HepG2 (cell line): ENCODE results near the gene PRR22. TPM values are rescaled to one million over a fixed set of nuclear protein-coding genes. Genes with fewer than 3 reads are reported as not detected.

Source experiments
- ATAC-seq: fragments of 200-7000 bp; cut with Tn5 transposase; 3 replicates; pipeline ENCODE4 v1.9.1; 2020; ENCODE audit warnings: mild to moderate bottlenecking, moderate library complexity
- Bru-seq: library from RNA; stranded (reverse); fragments of 400-500 nt; gene quantifications from one replicate; lab custom pipeline; 2021; lab: Mats Ljungman, UMichigan
- BruChase-seq, 2 experiments: library from RNA; stranded (reverse); fragments of 400-500 nt; gene quantifications; one replicate each; lab custom pipeline; 2021; lab: Mats Ljungman, UMichigan
- BruUV-seq: library from RNA; stranded (reverse); fragments of 400-500 nt; replicated peaks from 2 replicates; lab custom pipeline; 2021; lab: Mats Ljungman, UMichigan
- CTCF ChIA-PET: fragments of 300-600 bp; formaldehyde crosslinking; extraction: SDS; loops from one replicate; lab custom pipeline; 2021; ENCODE audit warnings: low total read pairs, inconsistent platforms, low intra/inter-chr PET ratio; lab: Yijun Ruan, JAX
- POLR2A ChIA-PET: fragments of 350-600 bp; sonication (Branson Sonifier 250); formaldehyde crosslinking; loops from one replicate; lab custom pipeline; 2020; ENCODE audit warnings: antibody characterized with exemption, inconsistent platforms; lab: Yijun Ruan, JAX
- DNase-seq: peaks from one replicate; pipeline ENCODE4 v3.0.0-alpha.2; 2015; ENCODE audit warnings: low spot score
- FAIRE-seq: peaks from 3 replicates; lab custom pipeline; 2011; peaks lifted over from hg19 to GRCh38; lab: Jason Lieb, UNC
- H2AFZ ChIP-seq: one replicate; pipeline ENCODE4 v1.6.1; 2011; ENCODE audit warnings: low read length, inconsistent platforms
- H3K27ac ChIP-seq: fragments of 300-600 bp; 3 replicates; pipeline ENCODE4 v1.8.0; 2011; ENCODE audit warnings: mixed run types, mild to moderate bottlenecking, mixed read lengths, low read length, inconsistent platforms; ENCODE audit not compliant: insufficient read depth; ENCODE audit errors: extremely low read length
- H3K27me3 ChIP-seq, 2 experiments: fragments of 200-600 bp in 1 of 2; 2 replicates in 1 of 2; 3 replicates in 1 of 2; pipeline versions ENCODE4 v1.6.0 to v1.8.0; 2011; ENCODE audit warnings: low read length in 2 of 2, mild to moderate bottlenecking in 2 of 2, moderate library complexity in 2 of 2, inconsistent platforms in 1 of 2; ENCODE audit not compliant: insufficient read depth in 2 of 2, control insufficient read depth in 1 of 2
- H3K36me3 ChIP-seq, 2 experiments: fragments of 200-600 bp in 1 of 2; replicated peaks in 1 of 2; 2 replicates in 1 of 2; 3 replicates in 1 of 2; pipeline versions ENCODE4 v1.5.1 to v1.8.0; 2011; ENCODE audit warnings: low read length in 2 of 2, inconsistent platforms in 1 of 2; ENCODE audit not compliant: insufficient read depth in 2 of 2, control insufficient read depth in 1 of 2
- H3K4me1 ChIP-seq: 2 replicates; pipeline ENCODE4 v1.5.1; 2012; ENCODE audit warnings: low read length, inconsistent platforms; ENCODE audit not compliant: insufficient read depth
- H3K4me2 ChIP-seq: 2 replicates; pipeline ENCODE4 v1.6.0; 2011; ENCODE audit warnings: low read depth, low read length, inconsistent platforms
- H3K4me3 ChIP-seq, 3 experiments: fragments of 200-600 bp in 1 of 3; sonication (generic), shearing (Covaris generic) in 1 of 3; replicated peaks in 1 of 3; 2 replicates each; pipeline ENCODE4 v1.5.1; 2011 to 2016; ENCODE audit warnings: low read length in 3 of 3, inconsistent platforms in 2 of 3, low read depth in 2 of 3, mild to moderate bottlenecking in 2 of 3, control low read depth in 1 of 3, mixed read lengths in 1 of 3; ENCODE audit not compliant: insufficient read depth in 1 of 3
- H3K79me2 ChIP-seq: one replicate; pipeline ENCODE4 v1.6.1; 2011; ENCODE audit warnings: low read length, inconsistent platforms; ENCODE audit not compliant: insufficient read depth
- H3K9ac ChIP-seq: 2 replicates; pipeline ENCODE4 v1.6.0; 2011; ENCODE audit warnings: mild to moderate bottlenecking, low read depth, low read length, inconsistent platforms; ENCODE audit not compliant: insufficient read depth
- H3K9me3 ChIP-seq: 2 replicates; pipeline ENCODE4 v1.5.1; 2012; ENCODE audit warnings: mild to moderate bottlenecking, low read length
- H4K20me1 ChIP-seq: 2 replicates; pipeline ENCODE4 v1.6.0; 2011; ENCODE audit warnings: inconsistent platforms, mild to moderate bottlenecking, low read length, moderate library complexity; ENCODE audit not compliant: insufficient read depth
- AGO2 ChIP-seq: fragments of 200-400 bp; formaldehyde crosslinking; optimal IDR thresholded peaks from 2 replicates; pipeline ENCODE3; 2017; ENCODE audit warnings: mild to moderate bottlenecking, low read depth, low read length, moderate library complexity
- SYNCRIP ChIP-seq: fragments of 200-400 bp; formaldehyde crosslinking; IDR thresholded peaks from 2 replicates; pipeline ENCODE4 v1.6.1; 2018; ENCODE audit warnings: mild to moderate bottlenecking, low read depth, low read length; ENCODE audit not compliant: insufficient read depth
- ZFP36 ChIP-seq: fragments of 150-350 bp; IDR thresholded peaks from 2 replicates; pipeline ENCODE4 v1.6.1; 2018; ENCODE audit warnings: borderline replicate concordance, low read length, low read depth; ENCODE audit not compliant: partially characterized antibody
- ZNF232 ChIP-seq: sonication (generic); formaldehyde crosslinking; IDR thresholded peaks from 2 replicates; pipeline ENCODE4 v1.4.0; 2020; ENCODE audit warnings: missing genetic modification reagents, borderline replicate concordance
- ZNF3 ChIP-seq: IDR thresholded peaks from 2 replicates; pipeline ENCODE4 v1.7.0; 2017; ENCODE audit warnings: inconsistent platforms
- ZNF343 ChIP-seq: sonication (generic); formaldehyde crosslinking; IDR thresholded peaks from 2 replicates; pipeline ENCODE4 v1.4.0; 2020; ENCODE audit warnings: mild to moderate bottlenecking, missing genetic modification reagents
- ZNF512 ChIP-seq: sonication (generic); formaldehyde crosslinking; IDR thresholded peaks from 2 replicates; pipeline ENCODE4 v1.4.0; 2020; ENCODE audit warnings: mild to moderate bottlenecking, missing genetic modification reagents
- ZNF737 ChIP-seq: sonication (generic); formaldehyde crosslinking; IDR thresholded peaks from 2 replicates; pipeline ENCODE4 v1.5.0; 2020; ENCODE audit warnings: missing genetic modification reagents, mild to moderate bottlenecking, borderline replicate concordance
- ZNF777 ChIP-seq: sonication (generic); formaldehyde crosslinking; IDR thresholded peaks from 2 replicates; pipeline ENCODE4 v1.4.0; 2020; ENCODE audit warnings: missing genetic modification reagents
- ZNF83 ChIP-seq: sonication (generic); formaldehyde crosslinking; IDR thresholded peaks from 2 replicates; pipeline ENCODE4 v1.4.0; 2020; ENCODE audit warnings: missing genetic modification reagents, mild to moderate bottlenecking, borderline replicate concordance
- WGBS: methylation state at CpG from one replicate; pipeline ENCODE4 v1.1.6; 2017; ENCODE audit warnings: low lambda C conversion rate; 5-methylcytosine and 5-hydroxymethylcytosine counted together
- in situ Hi-C: cut with HindIII; loops from 2 replicates; pipeline ENCODE4 v1.10.0; 2017; ENCODE audit warnings: low pct_unique_long_range_greater_than_20kb; ENCODE audit not compliant: extremely low pct_ligation_motif_present
- intact Hi-C: fragments of 100-400 bp; cut with micrococcal nuclease; formaldehyde crosslinking; loops from one replicate; pipeline ENCODE4 v1.10.0; 2022; ENCODE audit not compliant: unreplicated experiment
- long read RNA-seq, 2 experiments: library from RNA in 1 of 2; library from polyadenylated mRNA in 1 of 2; stranded (forward) in 1 of 2; unstranded in 1 of 2; transcript quantifications; one replicate each; pipeline ENCODE4 v2.0.0, GENCODE V29; 2019 to 2022
- polyA minus RNA-seq, 3 experiments: library from RNA; depleted of rRNA, polyadenylated mRNA; stranded (reverse); fragments of >200 nt; gene quantifications; 2 replicates each; pipeline ENCODE4 v1.2.3, GENCODE V29; 2011; ENCODE audit warnings: low replicate concordance in 1 of 3
- polyA plus RNA-seq, 8 experiments: library from polyadenylated mRNA; depleted of rRNA in 3 of 8; stranded (reverse) in 7 of 8; unstranded in 1 of 8; fragments of >200 nt; fragmentation: Illumina TruSeq in 4 of 8; extraction: Trizol in 4 of 8; gene quantifications; 2 replicates each; pipeline versions ENCODE4 v1.2.1 to v1.2.3, GENCODE V29; 2011 to 2016; ENCODE audit warnings: low read depth in 4 of 8, missing spikeins in 1 of 8, mixed read lengths in 1 of 8; ENCODE audit not compliant: insufficient read depth in 1 of 8
- total RNA-seq, 5 experiments: library from RNA; depleted of rRNA; stranded (reverse); fragments of >200 nt; fragmentation: Illumina TruSeq; extraction: Trizol; gene quantifications; 2 replicates each; pipeline ENCODE4 v1.2.3, GENCODE V29; 2016; ENCODE audit warnings: low read depth in 1 of 5
- TF ChIP-seq, protein P1 (sequence below): sonication (generic); formaldehyde crosslinking; IDR thresholded peaks from 2 replicates; pipeline ENCODE4 v1.8.0; 2022; ENCODE audit warnings: missing genetic modification reagents, mild to moderate bottlenecking, moderate library complexity, borderline replicate concordance
- TF ChIP-seq, protein P2 (sequence below): conservative IDR thresholded peaks from 2 replicates; pipeline ENCODE4 v1.6.1; 2018; ENCODE audit warnings: missing genetic modification reagents

Gene PRR22
- total RNA-seq (2016; rRNA removed; fragmentation: Illumina TruSeq; extraction: Trizol) (0.77 and 2.3 TPM in 2 replicates), polyA plus RNA-seq (2011; rRNA removed) (0.84 and 1.0 TPM in 2 replicates), polyA minus RNA-seq (2011; rRNA and poly(A)+ RNA removed; ENCODE audit: low replicate concordance) (0.35 and 0.70 TPM in 2 replicates), Bru-seq, nascent RNA (percentile 43 among the genes with signal in this experiment), BruChase-seq, experiment 1, labeled RNA remaining after a 6-hour chase (percentile 60 among the genes with signal in this experiment), BruChase-seq, experiment 2, labeled RNA remaining after a 2-hour chase (percentile 45 among the genes with signal in this experiment)
- 0.40 and 0.53 TPM in 2 replicates for total RNA-seq (2016; cell fraction: cytosol; rRNA removed; fragmentation: Illumina TruSeq; extraction: Trizol; ENCODE audit: low read depth)
- total RNA-seq (2016; cell fraction: insoluble cytoplasmic fraction; rRNA removed; fragmentation: Illumina TruSeq; extraction: Trizol) = 0.83 and 2.2 TPM in 2 replicates
- total RNA-seq (2016; cell fraction: membrane; rRNA removed; fragmentation: Illumina TruSeq; extraction: Trizol) = 0.68 and 0.93 TPM in 2 replicates
- total RNA-seq (2016; cell fraction: nucleus; rRNA removed; fragmentation: Illumina TruSeq; extraction: Trizol) = 2.2 and 2.6 TPM in 2 replicates
- polyA plus RNA-seq (2011; cell fraction: cytosol; rRNA removed) = 0.10 and 0.36 TPM in 2 replicates
- polyA plus RNA-seq (2011; cell fraction: nucleus; rRNA removed) = 9.3 and 11.4 TPM in 2 replicates
- 0.86 and 1.1 TPM in 2 replicates for polyA plus RNA-seq (2012)
- 0.27 and 0.43 TPM in 2 replicates for polyA plus RNA-seq (2016; cell fraction: cytosol; fragmentation: Illumina TruSeq; extraction: Trizol; ENCODE audit: low read depth)
- 1.2 and 2.0 TPM in 2 replicates for polyA plus RNA-seq (2016; cell fraction: insoluble cytoplasmic fraction; fragmentation: Illumina TruSeq; extraction: Trizol; ENCODE audit: low read depth)
- 0.66 and 0.97 TPM in 2 replicates for polyA plus RNA-seq (2016; cell fraction: membrane; fragmentation: Illumina TruSeq; extraction: Trizol; ENCODE audit: low read depth)
- polyA plus RNA-seq (2016; cell fraction: nucleus; fragmentation: Illumina TruSeq; extraction: Trizol; ENCODE audit: insufficient read depth, low read depth) = 10.5 and 11.2 TPM in 2 replicates
- 0.59 and 0.62 TPM in 2 replicates for polyA minus RNA-seq (2011; cell fraction: cytosol; rRNA and poly(A)+ RNA removed)
- polyA minus RNA-seq (2011; cell fraction: nucleus; rRNA and poly(A)+ RNA removed) = 0.62 and 1.7 TPM in 2 replicates
- long read RNA-seq, experiment 1 = 0 reads
- long read RNA-seq, experiment 2, partial matches to known transcripts = 0 of 2 reads
- long read RNA-seq, experiment 2, other reads (novel, unspliced or antisense) = 0 of 2 reads

DNA sequence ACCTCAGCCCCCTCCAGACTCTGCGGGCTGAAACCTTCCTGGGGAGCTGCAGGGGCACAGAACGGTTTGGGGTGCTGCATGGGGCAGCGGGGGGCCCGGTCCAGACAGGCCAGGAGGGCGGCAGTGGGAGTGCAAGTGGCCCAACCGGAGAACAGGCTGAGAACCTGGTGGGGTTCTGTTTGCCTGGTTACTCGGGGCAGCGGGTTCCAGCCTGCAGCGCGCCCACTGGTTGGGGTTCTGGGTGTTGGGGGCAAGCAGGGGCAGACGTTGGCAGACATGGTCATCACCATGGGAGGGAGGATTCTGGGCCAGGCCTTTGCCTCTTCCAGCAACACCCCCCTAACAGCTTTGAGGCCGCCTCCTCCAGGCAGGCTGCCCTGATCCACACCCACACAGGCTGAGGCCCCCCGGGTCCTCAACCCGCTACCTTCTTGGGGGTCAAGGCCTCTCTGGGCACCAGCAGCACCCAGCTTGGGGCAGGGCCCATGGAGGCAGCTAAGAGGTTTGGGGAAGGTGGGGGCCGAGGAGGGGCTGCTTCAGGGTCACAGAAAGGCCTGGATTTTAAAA is at the start of gene PRR22:
Gene PRR22, minus strand, starts transcription at position 166 of the 567 bp plus-strand sequence. Its CDS starts 86 bp downstream, at position 80.
- no peak for DNase-seq
- Histone ChIP-seq H3K27ac (no peak within 1 kb of the TSS), H4K20me1 (no peaks in the 10 kb centered on the region), H3K79me2 (no peaks in the 10 kb centered on the region), H3K36me3 (peaks cover 14 to 35% of the 10 kb centered on the region in 2 experiments; a peak in 4 of 5 replicates), H3K9me3 (no peaks in the 10 kb centered on the region), H3K4me2 (no peak within 1 kb of the TSS), H3K4me1 (peaks cover 1% of the 10 kb centered on the region), H3K4me3 (no peak within 1 kb of the TSS), H2AFZ (no peak within 1 kb of the TSS), H3K27me3 (no peaks in the 10 kb centered on the region), H3K9ac (no peak within 1 kb of the TSS)
- intact Hi-C loops = no loop called here
- BruUV-seq = no TSS peak
- WGBS = 100% methylated on average over 3 of the region's 15 CpGs
- no peak for ATAC-seq
- ChIA-PET POLR2A (no interaction called here), CTCF (interaction anchor here (0.7 kb wide), 1 partner anchor 10 kb away, joined by 3 read pairs; no protein-coding TSS in a partner anchor)
- no peak for FAIRE-seq
- in situ Hi-C loops = no loop called here
- no peak for TF ChIP-seq ZNF232 (CRISPR knock-in tag)
- TF ChIP-seq AGO2 = peak; percentile 19
- no peak for TF ChIP-seq ZNF512 (CRISPR knock-in tag)
- no peak for TF ChIP-seq ZNF777
- TF ChIP-seq SYNCRIP = no peak
- TF ChIP-seq ZNF343 (CRISPR knock-in tag) = no peak
- no peak for TF ChIP-seq ZNF737
- TF ChIP-seq, protein P1, sequence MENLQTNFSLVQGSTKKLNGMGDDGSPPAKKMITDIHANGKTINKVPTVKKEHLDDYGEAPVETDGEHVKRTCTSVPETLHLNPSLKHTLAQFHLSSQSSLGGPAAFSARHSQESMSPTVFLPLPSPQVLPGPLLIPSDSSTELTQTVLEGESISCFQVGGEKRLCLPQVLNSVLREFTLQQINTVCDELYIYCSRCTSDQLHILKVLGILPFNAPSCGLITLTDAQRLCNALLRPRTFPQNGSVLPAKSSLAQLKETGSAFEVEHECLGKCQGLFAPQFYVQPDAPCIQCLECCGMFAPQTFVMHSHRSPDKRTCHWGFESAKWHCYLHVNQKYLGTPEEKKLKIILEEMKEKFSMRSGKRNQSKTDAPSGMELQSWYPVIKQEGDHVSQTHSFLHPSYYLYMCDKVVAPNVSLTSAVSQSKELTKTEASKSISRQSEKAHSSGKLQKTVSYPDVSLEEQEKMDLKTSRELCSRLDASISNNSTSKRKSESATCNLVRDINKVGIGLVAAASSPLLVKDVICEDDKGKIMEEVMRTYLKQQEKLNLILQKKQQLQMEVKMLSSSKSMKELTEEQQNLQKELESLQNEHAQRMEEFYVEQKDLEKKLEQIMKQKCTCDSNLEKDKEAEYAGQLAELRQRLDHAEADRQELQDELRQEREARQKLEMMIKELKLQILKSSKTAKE (CRISPR knock-in tag) = no peak
- no peak for TF ChIP-seq ZNF3
- TF ChIP-seq ZNF83 (CRISPR knock-in tag) = no peak
- peak; percentile 64 for TF ChIP-seq ZFP36
- TF ChIP-seq, protein P2, sequence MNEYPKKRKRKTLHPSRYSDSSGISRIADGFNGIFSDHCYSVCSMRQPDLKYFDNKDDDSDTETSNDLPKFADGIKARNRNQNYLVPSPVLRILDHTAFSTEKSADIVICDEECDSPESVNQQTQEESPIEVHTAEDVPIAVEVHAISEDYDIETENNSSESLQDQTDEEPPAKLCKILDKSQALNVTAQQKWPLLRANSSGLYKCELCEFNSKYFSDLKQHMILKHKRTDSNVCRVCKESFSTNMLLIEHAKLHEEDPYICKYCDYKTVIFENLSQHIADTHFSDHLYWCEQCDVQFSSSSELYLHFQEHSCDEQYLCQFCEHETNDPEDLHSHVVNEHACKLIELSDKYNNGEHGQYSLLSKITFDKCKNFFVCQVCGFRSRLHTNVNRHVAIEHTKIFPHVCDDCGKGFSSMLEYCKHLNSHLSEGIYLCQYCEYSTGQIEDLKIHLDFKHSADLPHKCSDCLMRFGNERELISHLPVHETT (CRISPR knock-in tag) = no peak
